Activated naive CD4-positive, alpha-beta T cell treated with anti-CD3 and anti-CD28 coated beads for 36 hours (primary cell): ENCODE results near the gene ORM1. TPM values are rescaled to one million over a fixed set of nuclear protein-coding genes. Genes with fewer than 3 reads are reported as not detected.
"Not testable (repeated sequence)": the region's sequence is repeated elsewhere in the genome, so short reads cannot be mapped to it uniquely, and the experiment has no call there.

Experiments
- CTCF ChIA-PET: fragments of 350-600 bp; sonication (Branson Sonifier 250); formaldehyde crosslinking; loops from one replicate; lab custom pipeline; 2021; ENCODE audit warnings: antibody characterized with exemption; lab: Charles Lee
- DNase-seq: peaks from one replicate; pipeline ENCODE4 v3.0.0-alpha.2; 2020
- H3K27ac Mint-ChIP-seq: one replicate; pipeline ENCODE4 v1.8.0; 2021; ENCODE audit warnings: mild to moderate bottlenecking, mixed read lengths
- H3K27me3 Mint-ChIP-seq: one replicate; pipeline ENCODE4 v1.8.0; 2021; ENCODE audit warnings: low read depth, mixed read lengths
- H3K36me3 Mint-ChIP-seq: one replicate; pipeline ENCODE4 v1.8.0; 2021; ENCODE audit warnings: low read depth, mixed read lengths
- H3K4me1 Mint-ChIP-seq: one replicate; pipeline ENCODE4 v1.8.0; 2021; ENCODE audit warnings: low read depth, mixed read lengths
- H3K4me3 Mint-ChIP-seq: one replicate; pipeline ENCODE4 v1.8.0; 2021; ENCODE audit warnings: mild to moderate bottlenecking, moderate library complexity, mixed read lengths
- H3K9me3 Mint-ChIP-seq: one replicate; pipeline ENCODE4 v1.8.0; 2021; ENCODE audit warnings: mixed read lengths
- intact Hi-C: fragments of 100-400 bp; cut with micrococcal nuclease; formaldehyde crosslinking; loops from one replicate; pipeline ENCODE4 v1.15.1; 2023
- total RNA-seq, 2 experiments: library from RNA; stranded (reverse); gene quantifications; one replicate each; pipeline ENCODE4 v1.2.3, GENCODE V29; 2021

ORM1 gene
- total RNA-seq, result not detected

- H3K27ac Mint-ChIP-seq, intact Hi-C loops, H3K4me1 Mint-ChIP-seq, H3K9me3 Mint-ChIP-seq, H3K27me3 Mint-ChIP-seq, H3K36me3 Mint-ChIP-seq, H3K4me3 Mint-ChIP-seq, DNase-seq: not testable (repeated sequence)
- CTCF ChIA-PET, result interaction anchor here (0.6 kb wide), 1 partner anchor 225 kb away, joined by 4 read pairs; no protein-coding TSS in a partner anchor
Measured at GRCh38 chr9:114322831-114323531, at the start of gene ORM1. Gene ORM1 (plus strand): TSS chr9:114323098. CDS start chr9:114323134, 36 bp downstream.

- DNase-seq, result no peak
- no peaks in the 10 kb centered on the region for H3K36me3 Mint-ChIP-seq
- intact Hi-C loops, result no loop called here
- H3K27me3 Mint-ChIP-seq, result no peaks in the 10 kb centered on the region
- peaks cover 1% of the 10 kb centered on the region for H3K9me3 Mint-ChIP-seq
- H3K4me3 Mint-ChIP-seq, result no peak overlapping the region
- H3K4me1 Mint-ChIP-seq, result no peaks in the 10 kb centered on the region
- CTCF ChIA-PET, result no interaction called here
- no peak overlapping the region for H3K27ac Mint-ChIP-seq
Measured at GRCh38 chr9:114273461-114273881, 49.4 kb upstream of the ORM1 start.

GRCh38 chr9:114274217-114274616 lies 48.7 kb upstream of the ORM1 start:
- CTCF ChIA-PET, result interaction anchor here (0.9 to 1.0 kb wide), 2 partner anchors 16 to 166 kb away, joined by 5 read pairs; no protein-coding TSS in a partner anchor
- H3K9me3 Mint-ChIP-seq, result peaks cover 1% of the 10 kb centered on the region
- H3K36me3 Mint-ChIP-seq, result no peaks in the 10 kb centered on the region
- H3K4me3 Mint-ChIP-seq, result no peak overlapping the region
- H3K4me1 Mint-ChIP-seq, result no peaks in the 10 kb centered on the region
- intact Hi-C loops, result no loop called here
- no peaks in the 10 kb centered on the region for H3K27me3 Mint-ChIP-seq
- no peak for DNase-seq
- no peak overlapping the region for H3K27ac Mint-ChIP-seq

- Mint-ChIP-seq H3K27ac (no peak overlapping the region), H3K4me1 (no peaks in the 10 kb centered on the region), H3K4me3 (no peak overlapping the region), H3K9me3 (peaks cover 1% of the 10 kb centered on the region), H3K36me3 (no peaks in the 10 kb centered on the region), H3K27me3 (no peaks in the 10 kb centered on the region)
- no peak for DNase-seq
- CTCF ChIA-PET, result interaction anchor here (0.7 to 1.7 kb wide), 3 partner anchors 167 to 225 kb away, joined by 3 to 5 read pairs (median 5); no protein-coding TSS in a partner anchor
- intact Hi-C loops, result no loop called here
Measured at GRCh38 chr9:114275246-114276004, 47.5 kb upstream of the ORM1 start.

GRCh38 chr9:114276908-114277821 lies 45.7 kb upstream of the ORM1 start:
- no peak overlapping the region for H3K4me3 Mint-ChIP-seq
- H3K27ac Mint-ChIP-seq, result no peak overlapping the region
- H3K4me1 Mint-ChIP-seq, result no peaks in the 10 kb centered on the region
- intact Hi-C loops, result no loop called here
- CTCF ChIA-PET, result interaction anchor here (1.7 kb wide), 1 partner anchor 195 kb away, joined by 5 read pairs; no protein-coding TSS in a partner anchor
- no peaks in the 10 kb centered on the region for H3K27me3 Mint-ChIP-seq
- DNase-seq, result no peak
- no peaks in the 10 kb centered on the region for H3K36me3 Mint-ChIP-seq
- peaks cover 1% of the 10 kb centered on the region for H3K9me3 Mint-ChIP-seq

- DNase-seq, result no peak
- Mint-ChIP-seq H3K27me3 (no peaks in the 10 kb centered on the region), H3K9me3 (peaks cover 1% of the 10 kb centered on the region), H3K27ac (no peak overlapping the region), H3K36me3 (no peaks in the 10 kb centered on the region), H3K4me3 (no peak overlapping the region), H3K4me1 (no peaks in the 10 kb centered on the region)
- intact Hi-C loops, result no loop called here
- CTCF ChIA-PET, result no interaction called here
Measured at GRCh38 chr9:114278356-114278755, 44.5 kb upstream of the ORM1 start.

GRCh38 chr9:114278881-114279570 lies 43.9 kb upstream of the ORM1 start:
- intact Hi-C loops, result no loop called here
- H3K9me3 Mint-ChIP-seq, result peaks cover 1% of the 10 kb centered on the region
- DNase-seq, result no peak
- no peaks in the 10 kb centered on the region for H3K27me3 Mint-ChIP-seq
- H3K4me3 Mint-ChIP-seq, result no peak overlapping the region
- CTCF ChIA-PET, result interaction anchor here (2.8 kb wide), 1 partner anchor 11 kb away, joined by 12 read pairs; no protein-coding TSS in a partner anchor
- H3K4me1 Mint-ChIP-seq, result no peaks in the 10 kb centered on the region
- H3K36me3 Mint-ChIP-seq, result no peaks in the 10 kb centered on the region
- no peak overlapping the region for H3K27ac Mint-ChIP-seq

- H3K9me3 Mint-ChIP-seq, result peaks cover 1% of the 10 kb centered on the region
- H3K36me3 Mint-ChIP-seq, result no peaks in the 10 kb centered on the region
- no peak overlapping the region for H3K27ac Mint-ChIP-seq
- no peaks in the 10 kb centered on the region for H3K27me3 Mint-ChIP-seq
- intact Hi-C loops, result no loop called here
- DNase-seq, result no peak
- no peaks in the 10 kb centered on the region for H3K4me1 Mint-ChIP-seq
- no peak overlapping the region for H3K4me3 Mint-ChIP-seq
- CTCF ChIA-PET, result interaction anchor here (2.8 kb wide), 1 partner anchor 11 kb away, joined by 12 read pairs; no protein-coding TSS in a partner anchor
Measured at GRCh38 chr9:114279693-114280092, 43.2 kb upstream of the ORM1 start.

GRCh38 chr9:114280636-114281472 lies 42.0 kb upstream of the ORM1 start:
- CTCF ChIA-PET, result interaction anchor here (2.8 kb wide), 1 partner anchor 10 kb away, joined by 12 read pairs; no protein-coding TSS in a partner anchor
- Mint-ChIP-seq H3K9me3 (peaks cover 1% of the 10 kb centered on the region), H3K36me3 (no peaks in the 10 kb centered on the region), H3K4me3 (no peak overlapping the region), H3K4me1 (no peaks in the 10 kb centered on the region), H3K27ac (no peak overlapping the region), H3K27me3 (no peaks in the 10 kb centered on the region)
- DNase-seq, result no peak
- intact Hi-C loops, result no loop called here

- intact Hi-C loops, result no loop called here
- Mint-ChIP-seq H3K36me3 (no peaks in the 10 kb centered on the region), H3K27ac (no peak overlapping the region), H3K27me3 (no peaks in the 10 kb centered on the region), H3K4me1 (no peaks in the 10 kb centered on the region), H3K4me3 (no peak overlapping the region), H3K9me3 (peaks cover 1% of the 10 kb centered on the region)
- no peak for DNase-seq
- CTCF ChIA-PET, result interaction anchor here (2.8 kb wide), 1 partner anchor 9 kb away, joined by 12 read pairs; no protein-coding TSS in a partner anchor
Measured at GRCh38 chr9:114281473-114282103, 41.3 kb upstream of the ORM1 start.
